Measurements from ENCODE around the gene APOO.

- no peak for TF ChIP-seq CTCF (IDR thresholded peaks at IDR 0.05)
- TF ChIP-seq POLR2A (IDR thresholded peaks at IDR 0.05) = peak in 1 of 4 donors; percentile 40
- TF ChIP-seq EP300 (IDR thresholded peaks at IDR 0.05) = no peak
These were observed 63.1 kb downstream of the APOO start for GRCh38 chrX:23844502-23845138.

All from upper lobe of left lung (tissue), 4 donors.